IPS-15b (cell line): ENCODE measurements around the gene PRKAR1B.

Experiments used
- H3K27me3 ChIP-seq: one replicate; pipeline ENCODE4 v1.6.1; 2013; ENCODE audit warnings: low read length; ENCODE audit not compliant: control insufficient read depth, insufficient read depth
- H3K36me3 ChIP-seq: one replicate; pipeline ENCODE4 v1.6.1; 2013; ENCODE audit warnings: low read length; ENCODE audit not compliant: control insufficient read depth, insufficient read depth
- H3K4me1 ChIP-seq: one replicate; pipeline ENCODE4 v1.6.1; 2013; ENCODE audit warnings: mild to moderate bottlenecking, low read length; ENCODE audit not compliant: control insufficient read depth, insufficient read depth
- H3K4me3 ChIP-seq: one replicate; pipeline ENCODE4 v1.5.1; 2013; ENCODE audit warnings: low read depth, low read length
- H3K9ac ChIP-seq: one replicate; pipeline ENCODE4 v1.6.1; 2013; ENCODE audit warnings: low read depth, mild to moderate bottlenecking, low read length
- H3K9me3 ChIP-seq: one replicate; pipeline ENCODE4 v1.6.1; 2013; ENCODE audit warnings: mild to moderate bottlenecking, low read length; ENCODE audit not compliant: control insufficient read depth, insufficient read depth

The PRKAR1B gene

DNA sequence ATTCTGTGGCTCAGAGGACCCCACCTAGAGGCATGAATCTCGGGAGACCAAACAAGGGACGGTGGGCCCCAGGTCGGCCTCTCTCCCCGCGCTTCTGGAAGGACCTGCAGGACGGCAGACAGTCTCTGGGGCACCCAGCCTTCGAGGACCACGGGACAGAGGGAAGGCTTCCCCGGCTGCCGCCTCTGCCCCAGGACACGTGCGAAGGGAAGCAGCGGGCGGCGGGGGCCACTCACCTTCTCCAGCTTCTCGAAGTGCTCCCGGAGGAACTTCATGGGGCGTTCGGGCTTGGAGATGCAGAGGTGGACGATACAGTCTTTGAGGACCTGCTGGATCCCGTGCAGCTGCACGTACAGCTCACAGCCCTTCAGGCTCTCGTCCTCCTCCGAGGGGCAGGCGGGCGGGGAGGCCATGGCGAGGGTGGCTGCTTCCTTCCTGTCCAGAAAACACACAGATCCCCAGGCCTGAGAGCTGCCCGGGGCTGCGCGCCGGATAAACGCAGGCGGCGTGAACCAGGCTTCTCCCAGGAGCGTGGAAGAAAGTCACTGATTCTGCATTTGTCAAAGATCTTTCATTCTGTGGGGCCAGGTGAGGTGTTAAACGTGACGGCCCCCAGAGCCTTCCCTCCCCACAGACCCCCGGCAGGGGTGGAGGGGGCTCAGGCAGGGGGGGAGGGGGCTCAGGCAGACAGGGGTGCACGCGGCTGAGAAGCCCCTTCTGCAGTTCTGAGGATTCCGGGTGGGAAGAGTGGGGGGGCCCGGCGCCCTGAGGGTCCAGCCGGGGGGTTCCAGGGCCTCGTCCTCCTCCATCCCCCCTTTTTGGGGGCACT lies 15.8 kb downstream of the PRKAR1B start:
- no peak overlapping the region for H3K4me3 ChIP-seq
- no peaks in the 10 kb centered on the region for H3K4me1 ChIP-seq
- no peak overlapping the region for H3K9ac ChIP-seq
- H3K36me3 ChIP-seq = peaks cover 3% of the 10 kb centered on the region
- no peaks in the 10 kb centered on the region for H3K9me3 ChIP-seq
- no peaks in the 10 kb centered on the region for H3K27me3 ChIP-seq

DNA sequence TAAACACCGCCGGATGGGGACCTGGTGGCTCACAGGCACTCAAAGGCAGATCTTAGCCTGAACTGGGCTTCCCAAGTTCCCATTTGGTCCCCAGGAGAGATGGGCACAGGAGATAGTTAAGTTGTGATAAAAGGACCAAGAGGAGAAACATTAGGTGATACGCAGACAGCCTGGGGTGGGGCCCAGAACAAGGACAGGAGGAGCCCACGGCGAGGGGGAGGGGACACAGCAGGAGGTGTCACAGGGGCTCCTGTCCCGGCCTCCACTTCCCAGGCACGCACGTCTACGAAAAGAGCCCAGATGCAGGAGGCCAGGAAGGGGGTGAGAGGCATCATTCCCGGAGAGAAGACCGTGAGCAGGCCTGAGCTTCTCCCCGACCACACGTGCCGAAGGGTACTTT lies 16.9 kb downstream of the PRKAR1B start:
- H3K36me3 ChIP-seq = peaks cover 3% of the 10 kb centered on the region
- H3K9ac ChIP-seq = no peak overlapping the region
- no peaks in the 10 kb centered on the region for H3K27me3 ChIP-seq
- H3K4me1 ChIP-seq = no peaks in the 10 kb centered on the region
- no peak overlapping the region for H3K4me3 ChIP-seq
- H3K9me3 ChIP-seq = no peaks in the 10 kb centered on the region

DNA sequence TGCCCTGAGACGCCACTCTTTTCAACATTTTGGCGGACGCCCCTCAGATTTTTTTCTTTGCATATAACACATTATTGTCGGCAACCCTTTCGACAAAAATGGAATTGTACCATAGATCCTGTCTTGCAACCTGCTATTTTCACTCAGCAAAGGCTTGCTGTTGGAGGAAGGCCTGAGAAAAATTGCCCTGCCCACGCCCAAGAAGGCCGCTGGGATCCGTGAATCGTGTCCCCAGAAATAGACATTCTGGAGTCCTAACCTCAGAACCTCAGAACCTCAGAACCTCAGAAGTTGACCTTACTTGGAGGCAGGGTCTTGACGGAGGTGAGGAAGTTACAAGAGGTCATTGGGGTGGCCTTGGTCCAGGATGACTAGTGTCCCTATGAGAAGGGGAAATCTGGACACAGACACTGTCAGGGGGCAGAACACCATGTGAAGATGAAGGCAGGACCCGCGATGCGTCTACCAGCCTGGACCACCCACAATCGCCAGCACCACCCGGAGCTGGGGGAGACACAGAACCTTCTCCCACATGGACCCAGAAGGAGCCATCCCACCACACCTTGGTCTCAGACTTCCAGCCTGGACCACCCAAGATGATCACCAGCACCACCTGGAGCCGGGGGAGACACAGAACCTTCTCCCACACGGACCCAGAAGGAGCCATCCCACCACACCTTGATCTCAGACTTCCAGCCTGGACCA lies 19.6 kb downstream of the PRKAR1B start:
- H3K9ac ChIP-seq = no peak overlapping the region
- H3K4me1 ChIP-seq = no peaks in the 10 kb centered on the region
- H3K9me3 ChIP-seq = no peaks in the 10 kb centered on the region
- H3K27me3 ChIP-seq = no peaks in the 10 kb centered on the region
- H3K4me3 ChIP-seq = no peak overlapping the region
- peaks cover 3% of the 10 kb centered on the region for H3K36me3 ChIP-seq

DNA sequence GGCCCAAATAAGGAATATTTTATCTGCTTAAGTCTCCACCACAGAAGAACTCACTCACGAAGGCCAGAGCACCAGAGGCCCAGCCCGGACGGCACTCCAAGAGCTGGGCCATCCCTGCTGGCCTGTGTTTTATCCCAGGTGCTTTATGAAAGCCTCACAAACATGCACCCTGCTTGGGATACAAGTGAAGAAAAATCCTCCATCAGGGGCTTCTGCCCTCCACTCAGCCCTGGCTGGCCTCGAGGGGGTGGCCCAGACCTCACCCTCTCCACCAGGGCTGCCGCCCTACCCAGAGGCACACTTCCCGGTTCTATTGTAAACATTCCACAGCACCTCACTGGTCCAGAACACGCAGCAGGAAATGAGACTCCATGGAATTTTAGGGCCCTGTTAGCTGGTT lies 20.4 kb downstream of the PRKAR1B start:
- Histone ChIP-seq H3K9ac (no peak overlapping the region), H3K4me1 (no peaks in the 10 kb centered on the region), H3K9me3 (no peaks in the 10 kb centered on the region), H3K36me3 (peaks cover 3% of the 10 kb centered on the region), H3K27me3 (no peaks in the 10 kb centered on the region), H3K4me3 (no peak overlapping the region)

DNA sequence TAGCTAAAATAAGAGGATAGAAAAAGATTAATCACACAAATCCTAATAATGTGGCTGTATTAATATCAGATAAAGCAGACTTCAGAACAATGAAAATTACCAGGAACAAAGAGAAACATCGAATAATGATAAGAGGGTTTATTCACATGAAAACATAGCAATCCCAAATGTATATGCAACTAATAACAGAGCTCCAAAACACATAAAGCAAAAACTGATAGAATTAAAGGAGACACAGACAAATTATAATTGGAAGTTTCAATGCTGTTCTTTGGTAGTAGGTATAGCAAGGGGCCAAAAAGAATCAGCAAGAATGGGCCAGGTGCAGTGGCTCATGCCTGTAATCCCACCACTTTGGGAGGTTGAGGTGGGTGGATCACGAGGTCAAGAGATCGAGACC lies 24.0 kb downstream of the PRKAR1B start:
- peaks cover 10% of the 10 kb centered on the region for H3K36me3 ChIP-seq
- no peaks in the 10 kb centered on the region for H3K27me3 ChIP-seq
- no peak overlapping the region for H3K4me3 ChIP-seq
- H3K9me3 ChIP-seq = no peaks in the 10 kb centered on the region
- no peak overlapping the region for H3K9ac ChIP-seq
- no peaks in the 10 kb centered on the region for H3K4me1 ChIP-seq

DNA sequence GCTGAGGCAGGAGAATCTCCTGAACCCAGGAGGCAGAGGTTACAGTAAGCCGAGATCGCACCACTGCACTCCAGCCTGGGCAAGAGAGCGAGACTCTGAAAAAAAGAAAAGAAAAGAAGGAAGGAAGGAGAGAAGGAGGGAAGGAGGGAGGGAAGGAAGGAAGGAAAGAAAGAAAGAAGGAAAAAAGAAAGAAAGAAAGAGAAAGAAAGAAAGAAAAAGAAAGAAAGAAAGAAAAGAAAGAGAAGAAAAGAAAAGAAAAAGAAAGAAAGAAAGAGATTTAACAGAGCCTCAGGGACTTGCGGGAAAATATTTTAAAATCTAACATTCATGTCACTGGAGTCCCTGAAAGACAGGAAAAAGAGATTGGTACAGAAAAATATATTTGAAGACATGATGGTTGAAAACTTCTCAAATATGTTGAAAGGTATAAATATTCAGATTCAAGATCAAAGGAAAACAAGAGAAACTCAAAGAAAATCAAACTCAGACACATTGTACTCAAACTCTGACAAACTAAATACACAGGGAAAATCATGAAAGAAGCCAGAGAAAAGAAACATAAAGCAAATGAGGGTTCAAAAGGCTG lies 25.9 kb downstream of the PRKAR1B start:
- Histone ChIP-seq H3K4me1 (no peaks in the 10 kb centered on the region), H3K4me3 (no peak overlapping the region), H3K9ac (no peak overlapping the region), H3K27me3 (no peaks in the 10 kb centered on the region), H3K36me3 (peaks cover 13% of the 10 kb centered on the region), H3K9me3 (no peaks in the 10 kb centered on the region)

DNA sequence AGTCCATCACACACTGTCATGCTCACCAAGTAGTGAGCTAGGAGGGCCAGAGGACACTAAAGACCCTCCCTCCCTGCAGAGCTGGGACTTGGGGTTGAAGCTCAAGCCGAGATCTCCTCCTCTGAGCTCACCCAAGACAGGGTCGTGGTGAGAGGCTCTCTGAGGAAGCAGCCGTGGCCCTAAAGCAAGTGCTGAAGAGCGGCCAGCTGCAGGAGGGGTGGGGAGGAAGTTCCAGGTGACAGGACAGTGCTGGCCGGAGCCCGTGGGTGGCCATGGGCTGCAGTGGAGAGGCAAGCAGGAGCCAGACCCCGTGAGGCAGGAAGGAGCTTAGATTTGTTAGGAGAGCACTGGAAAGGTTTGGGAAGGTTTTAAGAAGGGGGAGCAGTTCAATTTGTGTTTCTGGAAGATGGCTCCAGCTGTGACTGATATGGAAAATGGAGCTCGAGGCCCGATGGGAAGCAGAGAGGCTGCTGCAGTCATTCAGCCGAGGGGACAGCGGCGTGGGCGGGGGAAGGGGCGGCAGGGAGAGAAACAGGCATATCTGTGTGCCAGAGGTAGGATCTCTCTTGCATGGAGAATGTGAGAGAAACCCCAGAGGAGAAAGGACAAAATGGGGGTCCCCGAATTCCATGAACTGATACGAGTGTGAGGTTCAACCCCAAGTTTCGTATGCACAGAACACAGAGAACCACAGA lies 27.5 kb downstream of the PRKAR1B start:
- peaks cover 16% of the 10 kb centered on the region for H3K36me3 ChIP-seq
- H3K9ac ChIP-seq = no peak overlapping the region
- H3K4me3 ChIP-seq = no peak overlapping the region
- H3K4me1 ChIP-seq = no peaks in the 10 kb centered on the region
- H3K27me3 ChIP-seq = no peaks in the 10 kb centered on the region
- no peaks in the 10 kb centered on the region for H3K9me3 ChIP-seq

DNA sequence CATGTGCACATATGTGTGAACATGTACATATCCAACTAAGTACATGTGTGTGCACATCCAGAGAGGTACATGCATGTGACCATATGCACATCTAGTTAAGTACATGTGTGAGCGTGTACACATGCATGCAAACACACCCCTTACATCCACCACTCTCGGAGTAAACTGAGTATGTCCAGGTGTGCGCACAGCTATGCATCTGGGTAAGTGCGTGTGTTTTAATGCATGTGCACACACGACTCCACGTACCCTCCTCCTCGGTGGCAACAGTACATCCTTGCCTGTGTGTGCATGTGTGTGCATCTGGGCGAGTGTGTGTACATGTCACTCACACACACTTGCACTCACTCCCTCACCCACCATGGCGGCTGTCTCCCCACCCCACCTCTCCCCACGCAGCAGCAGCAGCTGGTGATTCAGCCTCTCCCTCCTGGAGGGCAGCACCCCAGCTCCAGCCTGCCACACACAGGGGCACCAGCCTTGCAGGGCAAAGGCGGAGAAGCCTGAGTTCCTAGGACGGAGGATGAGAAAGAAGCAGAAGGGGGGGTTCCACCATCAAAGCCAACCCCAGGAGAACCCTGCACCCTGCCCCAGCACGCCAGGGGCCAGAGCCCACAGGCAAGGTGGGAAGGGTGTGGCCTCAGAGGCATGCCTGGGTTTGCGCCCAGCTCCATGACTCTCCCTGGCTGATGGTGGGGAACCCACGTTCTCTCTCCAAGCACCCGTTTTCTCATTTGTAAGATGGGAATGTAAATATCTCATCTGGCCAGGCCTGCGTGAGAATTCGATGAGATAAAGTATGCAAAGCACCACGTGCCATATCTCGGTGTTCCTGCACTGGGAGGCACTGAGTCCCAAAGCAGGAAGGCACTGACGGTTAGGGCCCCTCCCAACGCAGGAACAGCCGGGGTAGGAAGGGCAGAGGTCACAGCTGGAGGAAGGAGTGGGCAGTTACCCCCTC lies 28.3 kb downstream of the PRKAR1B start:
- peaks cover 16% of the 10 kb centered on the region for H3K36me3 ChIP-seq
- no peak overlapping the region for H3K9ac ChIP-seq
- no peaks in the 10 kb centered on the region for H3K9me3 ChIP-seq
- no peaks in the 10 kb centered on the region for H3K4me1 ChIP-seq
- no peaks in the 10 kb centered on the region for H3K27me3 ChIP-seq
- H3K4me3 ChIP-seq = no peak overlapping the region

DNA sequence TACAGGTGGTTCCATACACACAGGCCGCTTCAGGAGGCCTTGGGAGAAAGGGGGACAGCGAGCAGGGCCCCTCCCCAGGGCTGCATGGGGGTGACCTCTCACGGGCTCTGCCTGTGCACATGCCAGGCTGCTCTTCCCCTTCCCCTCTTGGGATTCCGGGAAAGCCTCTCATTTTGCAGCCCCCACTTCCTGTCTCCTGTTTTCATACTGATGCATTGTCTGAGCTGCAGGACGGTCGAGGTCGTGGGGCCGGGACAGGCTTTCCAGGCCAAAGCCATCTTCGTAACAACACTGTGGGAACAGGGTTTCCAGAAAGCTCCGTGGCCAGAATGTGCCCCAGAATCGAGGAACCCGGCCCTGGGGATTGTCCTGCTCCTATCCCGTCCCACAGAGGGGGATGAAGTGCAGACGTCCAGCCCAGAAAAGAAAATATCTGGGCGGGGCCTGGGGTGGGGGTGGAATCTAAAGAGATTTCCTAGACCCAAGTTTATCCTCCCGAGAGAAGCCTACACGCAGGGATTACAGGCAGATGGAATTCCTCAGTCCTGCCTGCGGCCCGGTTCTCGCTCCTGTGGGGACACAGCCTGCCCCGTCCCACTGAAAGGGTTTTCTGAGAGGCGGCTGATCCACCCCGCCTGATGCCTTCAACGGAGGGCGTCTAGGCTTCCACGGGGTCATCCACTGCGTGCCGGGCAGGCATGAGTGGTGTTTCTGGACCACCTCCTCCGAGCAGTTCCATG lies 30.1 kb downstream of the PRKAR1B start:
- Histone ChIP-seq H3K27me3 (no peaks in the 10 kb centered on the region), H3K4me1 (no peaks in the 10 kb centered on the region), H3K9ac (no peak overlapping the region), H3K36me3 (peaks cover 20% of the 10 kb centered on the region), H3K4me3 (no peak overlapping the region), H3K9me3 (no peaks in the 10 kb centered on the region)

DNA sequence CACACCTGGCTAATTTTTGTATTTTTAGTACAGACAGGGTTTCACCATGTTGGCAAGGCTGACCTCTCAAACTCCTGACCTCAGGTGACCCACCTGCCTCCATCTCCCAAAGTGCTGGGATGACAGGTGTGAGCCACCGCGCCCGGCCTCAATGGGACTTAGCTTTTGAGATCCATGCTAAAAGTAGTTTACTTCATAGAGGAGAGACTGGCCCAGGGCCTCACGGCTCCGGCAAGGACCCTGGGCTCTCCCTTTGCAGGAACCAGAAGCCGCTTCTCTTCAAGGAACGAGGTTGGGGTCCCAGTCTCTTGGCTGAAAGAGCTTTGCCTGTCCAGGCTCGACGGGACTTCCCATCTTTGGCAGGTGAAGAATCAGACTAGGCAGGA lies 30.7 kb downstream of the PRKAR1B start:
- Histone ChIP-seq H3K36me3 (peaks cover 20% of the 10 kb centered on the region), H3K4me1 (no peaks in the 10 kb centered on the region), H3K4me3 (no peak overlapping the region), H3K9me3 (no peaks in the 10 kb centered on the region), H3K9ac (no peak overlapping the region), H3K27me3 (no peaks in the 10 kb centered on the region)
